Tibial nerve (tissue), 4 donors: ENCODE results near the gene TEX101. TPM values are rescaled to one million over a fixed set of nuclear protein-coding genes. Genes with fewer than 3 reads are reported as not detected.
"Not testable (repeated sequence)": the region's sequence is repeated elsewhere in the genome, so short reads cannot be mapped to it uniquely, and the experiment has no call there.

Experiments used
- DNase-seq, 2 donors: peaks; one replicate each; pipeline ENCODE4 v3.0.0-alpha.2; 2019; ENCODE audit warnings: low spot score in 2 of 2
- H3K27ac ChIP-seq, 4 donors: fragments of 200-600 bp; sonication (generic) in 3 of 4; one replicate each; pipeline ENCODE4 v1.5.1; 2017 to 2019; ENCODE audit warnings: mild to moderate bottlenecking in 1 of 4
- H3K27me3 ChIP-seq, 2 donors: fragments of 200-600 bp; sonication (generic) in 1 of 2; one replicate each; pipeline versions ENCODE4 v1.5.1 to v1.6.0; 2017 to 2019
- H3K36me3 ChIP-seq, 3 donors: fragments of 200-600 bp; sonication (generic); one replicate each; pipeline ENCODE4 v1.5.1; 2018 to 2019
- H3K4me1 ChIP-seq, 4 donors: fragments of 200-600 bp; sonication (generic) in 3 of 4; one replicate each; pipeline ENCODE4 v1.5.1; 2017 to 2019
- H3K4me3 ChIP-seq, 4 donors: fragments of 200-600 bp; sonication (generic) in 3 of 4; one replicate each; pipeline ENCODE4 v1.5.1; 2017 to 2019; ENCODE audit warnings: mild to moderate bottlenecking in 1 of 4, moderate library complexity in 1 of 4
- H3K9me3 ChIP-seq, 4 donors: fragments of 200-600 bp; sonication (generic) in 3 of 4; one replicate each; pipeline ENCODE4 v1.5.1; 2017 to 2019
- CTCF ChIP-seq, 5 experiments: fragments of 200-600 bp in 3 of 5; fragments of 450-650 bp in 2 of 5; sonication (generic) in 3 of 5; IDR thresholded peaks; one replicate each; pipeline ENCODE4 v1.5.1; 2016 to 2019; ENCODE audit warnings: antibody characterized with exemption in 5 of 5, mild to moderate bottlenecking in 3 of 5, moderate library complexity in 2 of 5
- EP300 ChIP-seq, 2 donors: sonication (generic); formaldehyde crosslinking; IDR thresholded peaks; one replicate each; pipeline ENCODE4 v1.6.1; 2017; ENCODE audit warnings: antibody characterized with exemption in 2 of 2, mild to moderate bottlenecking in 1 of 2
- POLR2A ChIP-seq, 2 donors: fragments of 450-650 bp; IDR thresholded peaks; one replicate each; pipeline ENCODE4 v1.6.1; 2017; ENCODE audit warnings: antibody characterized with exemption in 2 of 2, mild to moderate bottlenecking in 2 of 2, moderate library complexity in 2 of 2
- WGBS, 2 donors: methylation state at CpG; one replicate each; pipeline ENCODE4 v1.1.5; 2018; 5-methylcytosine and 5-hydroxymethylcytosine counted together
- total RNA-seq, 4 donors: library from RNA; depleted of rRNA; stranded (reverse); fragments of >200 nt; gene quantifications; one replicate each; pipeline ENCODE4 v1.1.0, GENCODE V29; 2016

Gene TEX101
- not detected for total RNA-seq

- 94 to 96% methylated on average over 21 of the region's 21 CpGs for whole genome bisulfite sequencing, 2 donors
- no peak for DNase-seq
These were observed at the start of gene TEX101 for GRCh38 chr19:43414554-43414953. TSS of gene TEX101 (plus strand) at chr19:43414890. CDS start at chr19:43415920, 1,030 bp downstream.

GRCh38 chr19:43365677-43366076 lies 49.0 kb upstream of the TEX101 start:
- not testable (repeated sequence) for H3K4me3 ChIP-seq, H3K36me3 ChIP-seq, H3K27ac ChIP-seq, H3K27me3 ChIP-seq, H3K9me3 ChIP-seq, H3K4me1 ChIP-seq, DNase-seq
- whole genome bisulfite sequencing, 2 donors, result 80 to 94% methylated on average over 5 of the region's 9 CpGs

More at GRCh38 chr19:43414554-43414953, at the start of gene TEX101:
- H3K36me3 ChIP-seq, result no peaks in the 10 kb centered on the region
- peaks cover 0 to 21% (median 0%) of the 10 kb centered on the region in 4 donors for H3K9me3 ChIP-seq
- no peak within 1 kb of the TSS for H3K27ac ChIP-seq
- TF ChIP-seq CTCF (IDR thresholded peaks at IDR 0.05), result no peak
- no peak for TF ChIP-seq POLR2A (IDR thresholded peaks at IDR 0.05)
- TF ChIP-seq EP300 (IDR thresholded peaks at IDR 0.05), result no peak
- H3K4me3 ChIP-seq, result no peak within 1 kb of the TSS
- no peaks in the 10 kb centered on the region for H3K27me3 ChIP-seq
- no peaks in the 10 kb centered on the region for H3K4me1 ChIP-seq

GRCh38 chr19:43367822-43368221 lies 46.9 kb upstream of the TEX101 start:
- no peak for DNase-seq
- H3K4me1 ChIP-seq, result no peaks in the 10 kb centered on the region
- no peaks in the 10 kb centered on the region for H3K9me3 ChIP-seq
- H3K4me3 ChIP-seq, result no peak overlapping the region
- no peaks in the 10 kb centered on the region for H3K36me3 ChIP-seq
- TF ChIP-seq CTCF (IDR thresholded peaks at IDR 0.05), result no peak
- no peak for TF ChIP-seq POLR2A (IDR thresholded peaks at IDR 0.05)
- TF ChIP-seq EP300 (IDR thresholded peaks at IDR 0.05), result no peak
- no peak overlapping the region for H3K27ac ChIP-seq
- 78 to 89% methylated on average over 2 of the region's 2 CpGs for WGBS, 2 donors
- H3K27me3 ChIP-seq, result no peaks in the 10 kb centered on the region

GRCh38 chr19:43368897-43369296 lies 45.8 kb upstream of the TEX101 start:
- H3K4me1 ChIP-seq, H3K27ac ChIP-seq, H3K9me3 ChIP-seq, H3K36me3 ChIP-seq, DNase-seq, H3K4me3 ChIP-seq, H3K27me3 ChIP-seq: not testable (repeated sequence)
- 66 to 79% methylated on average over 5 to 9 of the region's 9 CpGs for WGBS, 2 donors

- no peak overlapping the region for H3K27ac ChIP-seq
- H3K9me3 ChIP-seq, result no peaks in the 10 kb centered on the region
- H3K4me1 ChIP-seq, result no peaks in the 10 kb centered on the region
- DNase-seq, result no peak
- H3K27me3 ChIP-seq, result no peaks in the 10 kb centered on the region
- TF ChIP-seq POLR2A (IDR thresholded peaks at IDR 0.05) (no peak), CTCF (IDR thresholded peaks at IDR 0.05) (no peak), EP300 (IDR thresholded peaks at IDR 0.05) (no peak)
- no peaks in the 10 kb centered on the region for H3K36me3 ChIP-seq
- no peak overlapping the region for H3K4me3 ChIP-seq
- 64 to 67% methylated on average over 8 of the region's 8 CpGs for WGBS, 2 donors
These were observed 42.8 kb upstream of the TEX101 start for GRCh38 chr19:43371909-43372308.

- Histone ChIP-seq H3K9me3 (no peaks in the 10 kb centered on the region), H3K27ac (no peak overlapping the region), H3K4me1 (no peaks in the 10 kb centered on the region), H3K36me3 (no peaks in the 10 kb centered on the region), H3K27me3 (no peaks in the 10 kb centered on the region), H3K4me3 (no peak overlapping the region)
- TF ChIP-seq EP300 (IDR thresholded peaks at IDR 0.05), result no peak
- no peak for TF ChIP-seq CTCF (IDR thresholded peaks at IDR 0.05)
- no peak for TF ChIP-seq POLR2A (IDR thresholded peaks at IDR 0.05)
- WGBS, 2 donors, result 78 to 82% methylated on average over 7 of the region's 7 CpGs
- DNase-seq, result no peak
These were observed 42.2 kb upstream of the TEX101 start for GRCh38 chr19:43372462-43372861.

GRCh38 chr19:43377624-43378023 lies 37.1 kb upstream of the TEX101 start:
- DNase-seq, H3K27me3 ChIP-seq, H3K4me3 ChIP-seq, H3K27ac ChIP-seq, H3K4me1 ChIP-seq, H3K9me3 ChIP-seq, H3K36me3 ChIP-seq: not testable (repeated sequence)
- no CpG with 5 or more reads among the region's 3 CpGs for WGBS, 2 donors
